Gastroesophageal sphincter (tissue), 4 donors: ENCODE results near the gene TAS2R14. TPM values are rescaled to one million over a fixed set of nuclear protein-coding genes. Genes with fewer than 3 reads are reported as not detected.

Experiments
- ATAC-seq: fragments of 150-250 bp; one replicate; pipeline ENCODE4 v1.9.1; 2016; ENCODE audit warnings: mild to moderate bottlenecking, moderate library complexity
- H3K27ac ChIP-seq, 4 donors: fragments of 200-600 bp; sonication (generic) in 3 of 4; 1 replicate in 3 of 4; 2 replicates in 1 of 4; pipeline ENCODE4 v1.5.1; 2016 to 2019
- H3K27me3 ChIP-seq: fragments of 200-600 bp; sonication (generic); one replicate; pipeline ENCODE4 v1.5.1; 2019
- H3K36me3 ChIP-seq, 2 donors: fragments of 200-600 bp; sonication (generic); one replicate each; pipeline ENCODE4 v1.5.1; 2019; ENCODE audit warnings: control low read depth in 1 of 2
- H3K4me1 ChIP-seq, 3 donors: fragments of 200-600 bp; sonication (generic); 1 replicate in 2 of 3; 2 replicates in 1 of 3; pipeline ENCODE4 v1.5.1; 2016 to 2019; ENCODE audit warnings: control low read depth in 2 of 3
- H3K4me3 ChIP-seq, 2 donors: fragments of 200-600 bp; sonication (generic); one replicate each; pipeline ENCODE4 v1.5.1; 2019; ENCODE audit warnings: mild to moderate bottlenecking in 1 of 2, moderate library complexity in 1 of 2
- H3K9me3 ChIP-seq, 3 donors: fragments of 200-600 bp; sonication (generic); one replicate each; pipeline ENCODE4 v1.5.1; 2017 to 2019; ENCODE audit warnings: control low read depth in 2 of 3
- CTCF ChIP-seq, 4 experiments: fragments of 200-600 bp in 2 of 4; fragments of 450-650 bp in 2 of 4; sonication (generic) in 1 of 4; IDR thresholded peaks; one replicate each; pipeline ENCODE4 v1.5.1; 2017 to 2019; ENCODE audit warnings: antibody characterized with exemption in 4 of 4, mild to moderate bottlenecking in 2 of 4, moderate library complexity in 2 of 4
- EP300 ChIP-seq: sonication (generic); formaldehyde crosslinking; IDR thresholded peaks from one replicate; pipeline ENCODE4 v1.6.1; 2017; ENCODE audit warnings: antibody characterized with exemption, mild to moderate bottlenecking
- POLR2A ChIP-seq, 2 donors: fragments of 450-650 bp; IDR thresholded peaks; one replicate each; pipeline ENCODE4 v1.6.1; 2017; ENCODE audit warnings: antibody characterized with exemption in 2 of 2, mild to moderate bottlenecking in 2 of 2, moderate library complexity in 1 of 2
- POLR2AphosphoS5 ChIP-seq: sonication (generic); formaldehyde crosslinking; IDR thresholded peaks from one replicate; pipeline ENCODE4 v1.6.1; 2017; ENCODE audit warnings: antibody characterized with exemption
- WGBS, 2 donors: methylation state at CpG; one replicate each; pipeline ENCODE4 v1.1.5; 2018; ENCODE audit warnings: low coverage in 1 of 2; 5-methylcytosine and 5-hydroxymethylcytosine counted together
- total RNA-seq, 4 donors: library from RNA; depleted of rRNA; stranded (reverse); fragments of >200 nt; gene quantifications; one replicate each; pipeline ENCODE4 v1.1.0, GENCODE V29; 2016

The TAS2R14 gene
- total RNA-seq, 4 donors from 2014 or later, result 1.2 to 7.6 (median 3.9) TPM

GRCh38 chr12:10957741-10958140, 18.7 kb upstream of the TAS2R14 start:
- TF ChIP-seq EP300, result no peak
- TF ChIP-seq POLR2A (IDR thresholded peaks at IDR 0.05), result no peak
- no peak for TF ChIP-seq CTCF (IDR thresholded peaks at IDR 0.05)
- TF ChIP-seq POLR2AphosphoS5, result no peak
- Histone ChIP-seq H3K4me3 (no peak overlapping the region), H3K27ac (no peak overlapping the region), H3K4me1 (no peaks in the 10 kb centered on the region), H3K9me3 (peaks cover 0 to 16% (median 0%) of the 10 kb centered on the region in 3 donors), H3K27me3 (no peaks in the 10 kb centered on the region), H3K36me3 (peaks cover 0 to 5% of the 10 kb centered on the region in 2 donors)
- ATAC-seq, result no peak

GRCh38 chr12:10956085-10956484, 17.0 kb upstream of the TAS2R14 start:
- ATAC-seq, result no peak
- Histone ChIP-seq H3K36me3 (peaks cover 0 to 5% of the 10 kb centered on the region in 2 donors), H3K9me3 (peaks cover 0 to 16% (median 0%) of the 10 kb centered on the region in 3 donors), H3K27ac (no peak overlapping the region), H3K27me3 (no peaks in the 10 kb centered on the region), H3K4me1 (no peaks in the 10 kb centered on the region), H3K4me3 (no peak overlapping the region)
- TF ChIP-seq CTCF (IDR thresholded peaks at IDR 0.05), result no peak
- no peak for TF ChIP-seq POLR2AphosphoS5
- TF ChIP-seq EP300, result no peak
- TF ChIP-seq POLR2A (IDR thresholded peaks at IDR 0.05), result no peak

GRCh38 chr12:10952645-10953044, 13.6 kb upstream of the TAS2R14 start:
- WGBS, 2 donors, result 67 to 89% methylated on average over 3 of the region's 4 CpGs

GRCh38 chr12:10943167-10943566, 4.1 kb upstream of the TAS2R14 start:
- WGBS, 2 donors, result 96 to 100% methylated on average over 1 to 2 of the region's 2 CpGs
- Histone ChIP-seq H3K27ac (no peak overlapping the region), H3K9me3 (no peaks in the 10 kb centered on the region), H3K36me3 (no peaks in the 10 kb centered on the region), H3K4me3 (no peak overlapping the region), H3K4me1 (no peaks in the 10 kb centered on the region), H3K27me3 (no peaks in the 10 kb centered on the region)
- ATAC-seq, result no peak
- TF ChIP-seq CTCF (IDR thresholded peaks at IDR 0.05) (no peak), POLR2AphosphoS5 (no peak), POLR2A (IDR thresholded peaks at IDR 0.05) (no peak), EP300 (no peak)

More at GRCh38 chr12:10952645-10953044, 13.6 kb upstream of the TAS2R14 start:
- no peaks in the 10 kb centered on the region for H3K4me1 ChIP-seq
- no peak for TF ChIP-seq EP300
- no peak for TF ChIP-seq POLR2AphosphoS5
- no peak for TF ChIP-seq CTCF (IDR thresholded peaks at IDR 0.05)
- no peak for TF ChIP-seq POLR2A (IDR thresholded peaks at IDR 0.05)
- peaks cover 0 to 16% (median 0%) of the 10 kb centered on the region in 3 donors for H3K9me3 ChIP-seq
- H3K27me3 ChIP-seq, result no peaks in the 10 kb centered on the region
- no peaks in the 10 kb centered on the region for H3K36me3 ChIP-seq
- H3K4me3 ChIP-seq, result no peak overlapping the region
- H3K27ac ChIP-seq, result no peak overlapping the region
- no peak for ATAC-seq

GRCh38 chr12:10941916-10942607, 3.0 kb upstream of the TAS2R14 start:
- TF ChIP-seq CTCF (IDR thresholded peaks at IDR 0.05) (no peak), POLR2AphosphoS5 (no peak), POLR2A (IDR thresholded peaks at IDR 0.05) (no peak), EP300 (no peak)
- ATAC-seq, result no peak
- Histone ChIP-seq H3K36me3 (no peaks in the 10 kb centered on the region), H3K4me3 (no peak overlapping the region), H3K27ac (no peak overlapping the region), H3K27me3 (no peaks in the 10 kb centered on the region), H3K4me1 (no peaks in the 10 kb centered on the region), H3K9me3 (no peaks in the 10 kb centered on the region)
- no CpG with 5 or more reads among the region's 4 CpGs for WGBS, 2 donors
